ENCODE measurements around the gene CSF2RB. TPM values are rescaled to one million over a fixed set of nuclear protein-coding genes. Genes with fewer than 3 reads are reported as not detected.

The CSF2RB gene
- total RNA-seq: 0.38 to 0.56 TPM (median 0.38 TPM) in 3 replicates

GRCh38 chr22:36913427-36914389 lies at the start of gene CSF2RB:
TSS of gene CSF2RB (plus strand) at chr22:36913628. CDS start at chr22:36922208, 8,580 bp downstream.
- Mint-ChIP-seq H3K9me3 (peaks cover 3% of the 10 kb centered on the region), H3K27me3 (ENCODE audit: low read depth) (peaks cover 4% of the 10 kb centered on the region), H3K27ac (peak within 1 kb of the TSS; percentile 3), H3K4me1 (peaks cover 26% of the 10 kb centered on the region), H3K4me3 (no peak within 1 kb of the TSS), H3K36me3 (no peaks in the 10 kb centered on the region)
- TF ChIP-seq CTCF (IDR thresholded peaks at IDR 0.05; ENCODE audit: unreplicated experiment): no peak
- no peak for DNase-seq (ENCODE audit: low spot score in 2 of 2, unreplicated experiment in 2 of 2)

GRCh38 chr22:36863979-36864378 lies 49.4 kb upstream of the CSF2RB start:
- Mint-ChIP-seq H3K27ac (no peak overlapping the region), H3K27me3 (ENCODE audit: low read depth) (peaks cover 37% of the 10 kb centered on the region), H3K4me3 (no peak overlapping the region), H3K36me3 (no peaks in the 10 kb centered on the region), H3K4me1 (no peaks in the 10 kb centered on the region), H3K9me3 (no peaks in the 10 kb centered on the region)
- TF ChIP-seq CTCF (IDR thresholded peaks at IDR 0.05; ENCODE audit: unreplicated experiment): no peak
- DNase-seq (ENCODE audit: low spot score in 2 of 2, unreplicated experiment in 2 of 2): no peak

- peaks cover 39% of the 10 kb centered on the region for H3K27me3 Mint-ChIP-seq (ENCODE audit: low read depth)
- H3K4me3 Mint-ChIP-seq: no peak overlapping the region
- no peaks in the 10 kb centered on the region for H3K9me3 Mint-ChIP-seq
- DNase-seq (ENCODE audit: low spot score in 2 of 2, unreplicated experiment in 2 of 2): no peak
- no peaks in the 10 kb centered on the region for H3K36me3 Mint-ChIP-seq
- no peaks in the 10 kb centered on the region for H3K4me1 Mint-ChIP-seq
- TF ChIP-seq CTCF (IDR thresholded peaks at IDR 0.05; ENCODE audit: unreplicated experiment): no peak
- H3K27ac Mint-ChIP-seq: no peak overlapping the region
Measured at GRCh38 chr22:36864454-36865215, 48.8 kb upstream of the CSF2RB start.

- TF ChIP-seq CTCF (IDR thresholded peaks at IDR 0.05; ENCODE audit: unreplicated experiment): no peak
- peaks cover 44% of the 10 kb centered on the region for H3K27me3 Mint-ChIP-seq (ENCODE audit: low read depth)
- H3K4me1 Mint-ChIP-seq: peaks cover 4% of the 10 kb centered on the region
- DNase-seq (ENCODE audit: low spot score in 2 of 2, unreplicated experiment in 2 of 2): no peak
- H3K4me3 Mint-ChIP-seq: no peak overlapping the region
- H3K9me3 Mint-ChIP-seq: no peaks in the 10 kb centered on the region
- no peak overlapping the region for H3K27ac Mint-ChIP-seq
- H3K36me3 Mint-ChIP-seq: no peaks in the 10 kb centered on the region
Measured at GRCh38 chr22:36865346-36865745, 48.1 kb upstream of the CSF2RB start.

- Mint-ChIP-seq H3K4me3 (no peak overlapping the region), H3K9me3 (no peaks in the 10 kb centered on the region), H3K27me3 (ENCODE audit: low read depth) (peaks cover 54% of the 10 kb centered on the region), H3K4me1 (peaks cover 5% of the 10 kb centered on the region), H3K36me3 (no peaks in the 10 kb centered on the region), H3K27ac (no peak overlapping the region)
- DNase-seq (ENCODE audit: low spot score in 2 of 2, unreplicated experiment in 2 of 2): no peak
- no peak for TF ChIP-seq CTCF (IDR thresholded peaks at IDR 0.05; ENCODE audit: unreplicated experiment)
Measured at GRCh38 chr22:36867695-36868094, 45.7 kb upstream of the CSF2RB start.
